Liver (tissue), 3 donors: Measurements from ENCODE around the gene USP2.

Experiments used
- FOXA1 ChIP-seq: IDR thresholded peaks from 2 replicates; pipeline ENCODE4 v1.6.1; 2016; ENCODE audit warnings: antibody characterized with exemption
- GABPA ChIP-seq, 2 donors: IDR thresholded peaks in 1 of 2; conservative IDR thresholded peaks in 1 of 2; 2 replicates each; pipeline ENCODE4 v1.6.1; 2016; ENCODE audit warnings: antibody characterized with exemption in 2 of 2, mild to moderate bottlenecking in 1 of 2, moderate library complexity in 1 of 2
- MAX ChIP-seq: IDR thresholded peaks from 2 replicates; pipeline ENCODE4 v1.6.1; 2016; ENCODE audit warnings: antibody characterized with exemption
- TF ChIP-seq, protein P1 (sequence below): fragments of 150-350 bp; IDR thresholded peaks from 2 replicates; pipeline ENCODE4 v1.5.1; 2017; ENCODE audit warnings: improper control_type of control experiment, low read depth, low read length; ENCODE audit not compliant: missing input control
- TF ChIP-seq, protein P2 (sequence below): IDR thresholded peaks from 2 replicates; pipeline ENCODE4 v1.6.1; 2016; ENCODE audit warnings: antibody characterized with exemption
- donor health status: healthy.
- donor health status: healthy.

DNA sequence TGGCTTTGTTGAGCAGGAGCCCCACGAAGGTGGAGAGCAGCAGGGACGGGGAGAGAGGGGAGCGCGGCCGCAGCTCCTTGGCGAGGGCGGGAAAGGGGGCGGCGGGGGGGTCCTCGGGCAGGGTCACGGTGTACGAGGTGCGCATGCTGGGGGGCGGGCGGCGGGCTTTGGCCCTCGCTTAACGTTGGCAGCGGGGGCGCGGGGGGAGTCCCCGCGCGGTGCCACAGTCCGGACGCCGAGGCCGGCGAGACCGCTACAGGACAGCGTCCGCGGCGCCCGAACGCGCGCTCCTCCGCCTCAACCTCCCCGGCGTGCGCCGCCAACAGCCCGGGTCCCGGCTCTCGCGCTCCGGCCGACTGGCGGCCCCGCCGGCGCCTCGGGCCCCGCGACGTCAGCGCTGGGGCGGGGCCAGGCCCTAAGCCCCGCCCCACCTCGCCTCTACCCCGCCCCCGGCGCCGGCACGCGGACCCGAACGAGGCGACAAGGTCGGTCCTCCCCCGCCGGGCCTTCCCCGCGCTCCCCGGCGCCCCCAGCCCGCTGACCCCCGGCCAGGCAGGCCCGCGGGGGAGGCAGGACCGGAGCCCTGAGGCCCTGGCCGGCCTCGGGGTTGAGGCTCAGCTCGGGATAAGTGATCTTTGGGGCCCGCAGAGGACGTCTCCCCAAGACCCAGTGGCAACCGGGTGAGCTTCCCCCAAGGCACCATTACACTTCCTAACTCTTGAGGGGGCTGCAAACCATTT, 17.5 kb downstream of the USP2 start:
- TF ChIP-seq, protein P1, sequence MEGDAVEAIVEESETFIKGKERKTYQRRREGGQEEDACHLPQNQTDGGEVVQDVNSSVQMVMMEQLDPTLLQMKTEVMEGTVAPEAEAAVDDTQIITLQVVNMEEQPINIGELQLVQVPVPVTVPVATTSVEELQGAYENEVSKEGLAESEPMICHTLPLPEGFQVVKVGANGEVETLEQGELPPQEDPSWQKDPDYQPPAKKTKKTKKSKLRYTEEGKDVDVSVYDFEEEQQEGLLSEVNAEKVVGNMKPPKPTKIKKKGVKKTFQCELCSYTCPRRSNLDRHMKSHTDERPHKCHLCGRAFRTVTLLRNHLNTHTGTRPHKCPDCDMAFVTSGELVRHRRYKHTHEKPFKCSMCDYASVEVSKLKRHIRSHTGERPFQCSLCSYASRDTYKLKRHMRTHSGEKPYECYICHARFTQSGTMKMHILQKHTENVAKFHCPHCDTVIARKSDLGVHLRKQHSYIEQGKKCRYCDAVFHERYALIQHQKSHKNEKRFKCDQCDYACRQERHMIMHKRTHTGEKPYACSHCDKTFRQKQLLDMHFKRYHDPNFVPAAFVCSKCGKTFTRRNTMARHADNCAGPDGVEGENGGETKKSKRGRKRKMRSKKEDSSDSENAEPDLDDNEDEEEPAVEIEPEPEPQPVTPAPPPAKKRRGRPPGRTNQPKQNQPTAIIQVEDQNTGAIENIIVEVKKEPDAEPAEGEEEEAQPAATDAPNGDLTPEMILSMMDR, result no peak
- TF ChIP-seq GABPA (IDR thresholded peaks at IDR 0.05 in 1 of 2, conservative IDR thresholded peaks at IDR 0.05 in 1 of 2) (no peak), FOXA1 (no peak), MAX (no peak)
- TF ChIP-seq, protein P2, sequence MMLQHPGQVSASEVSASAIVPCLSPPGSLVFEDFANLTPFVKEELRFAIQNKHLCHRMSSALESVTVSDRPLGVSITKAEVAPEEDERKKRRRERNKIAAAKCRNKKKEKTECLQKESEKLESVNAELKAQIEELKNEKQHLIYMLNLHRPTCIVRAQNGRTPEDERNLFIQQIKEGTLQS, result no peak
